Loucy (cell line): Measurements from ENCODE around the gene KRT86.
"Not testable (repeated sequence)": the region's sequence is repeated elsewhere in the genome, so short reads cannot be mapped to it uniquely, and the experiment has no call there.

Source experiments
- CTCF ChIP-seq: fragments of 200-600 bp; sonication (generic); conservative IDR thresholded peaks from 2 replicates; pipeline ENCODE4 v1.5.1; 2014; ENCODE audit warnings: mild to moderate bottlenecking, antibody characterized with exemption, low read length
- EZH2phosphoT487 ChIP-seq: fragments of 200-600 bp; IDR thresholded peaks from 2 replicates; pipeline ENCODE4 v1.6.1; 2018; ENCODE audit warnings: antibody characterized with exemption, mild to moderate bottlenecking, moderate library complexity, borderline replicate concordance

DNA sequence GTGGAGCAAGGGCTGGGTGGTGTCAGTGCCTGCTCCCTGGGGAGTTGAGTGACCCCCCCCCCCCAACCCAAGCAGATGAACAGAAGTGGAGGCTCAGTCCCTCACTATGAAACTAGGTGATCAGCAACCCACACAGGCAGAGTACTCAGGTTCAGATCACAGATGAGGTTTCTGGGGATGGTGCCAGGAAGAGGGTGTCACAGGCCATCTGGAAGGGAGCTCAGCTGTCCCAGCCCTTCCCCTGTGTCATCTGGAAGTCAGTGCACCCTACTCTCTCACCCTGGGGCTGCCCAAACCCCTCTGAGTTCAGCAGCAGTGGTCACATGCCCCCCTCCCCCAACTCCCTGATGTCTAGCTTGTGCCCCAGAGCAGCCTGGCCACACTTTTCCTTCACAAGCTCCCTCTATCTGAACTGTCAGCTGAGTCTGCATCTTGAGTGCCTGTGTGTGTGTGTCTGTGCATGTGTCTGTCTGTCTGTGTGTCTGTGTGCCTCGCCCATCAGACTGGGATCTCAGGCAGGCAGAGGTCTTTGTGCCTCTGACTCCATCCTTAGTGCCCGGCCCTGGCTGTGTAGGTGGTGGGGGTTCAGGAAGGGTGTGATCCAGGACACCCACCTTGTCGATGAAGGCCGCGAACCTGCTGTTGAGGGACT is 16.2 kb downstream of the KRT86 start:
- not testable (repeated sequence) for TF ChIP-seq CTCF, EZH2phosphoT487
